Epithelial cell of esophagus (primary cell): Measurements from ENCODE around the gene SMTNL2.

Source experiments
- DNase-seq: peaks from one replicate; pipeline ENCODE4 v3.0.0; 2010; ENCODE audit warnings: low read depth
- H3K4me3 ChIP-seq: 2 replicates; pipeline ENCODE4 v1.5.1; 2011; ENCODE audit warnings: mild to moderate bottlenecking, low read length, control low read depth
- TF ChIP-seq, protein P1 (sequence below): IDR thresholded peaks from 2 replicates; pipeline ENCODE4 v1.5.1; 2011; ENCODE audit warnings: low read depth, mild to moderate bottlenecking, low read length, control low read depth, inconsistent platforms; ENCODE audit not compliant: insufficient read depth; ENCODE audit errors: missing control alignments

SMTNL2 gene

DNA sequence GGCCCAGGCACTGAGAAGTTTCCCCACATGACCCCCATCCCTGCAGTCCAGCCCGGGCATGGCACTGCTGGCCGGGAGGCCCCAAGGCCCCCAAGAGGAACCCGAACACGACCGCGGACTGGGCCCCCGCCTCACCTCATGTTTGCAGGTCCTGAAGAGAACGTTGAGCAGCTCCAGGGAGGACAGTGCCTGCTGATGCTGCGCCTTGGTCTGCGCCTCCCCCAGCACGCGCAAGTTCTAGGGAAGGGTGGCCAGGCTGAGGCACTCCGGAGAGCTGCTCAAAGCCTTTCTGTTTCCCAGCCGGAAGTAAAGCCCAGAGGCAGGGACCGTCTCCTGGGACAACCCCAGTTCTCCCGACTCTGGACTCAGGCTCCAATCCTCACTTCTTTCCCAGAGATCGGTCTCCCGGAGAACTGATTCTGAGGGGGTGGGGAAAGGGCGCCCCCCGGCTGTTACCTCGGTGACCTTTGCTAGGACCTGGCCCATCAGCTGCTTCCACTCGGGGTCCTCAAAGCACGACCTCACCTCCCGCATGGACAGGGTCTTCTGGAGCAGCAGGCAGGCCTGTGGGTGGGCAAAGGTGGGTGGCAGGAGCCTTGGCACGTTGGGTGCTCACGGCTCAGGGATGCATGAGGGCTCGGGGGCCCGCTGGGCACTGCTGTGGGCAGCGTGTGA lies 42.9 kb upstream of the SMTNL2 start:
- TF ChIP-seq, protein P1, sequence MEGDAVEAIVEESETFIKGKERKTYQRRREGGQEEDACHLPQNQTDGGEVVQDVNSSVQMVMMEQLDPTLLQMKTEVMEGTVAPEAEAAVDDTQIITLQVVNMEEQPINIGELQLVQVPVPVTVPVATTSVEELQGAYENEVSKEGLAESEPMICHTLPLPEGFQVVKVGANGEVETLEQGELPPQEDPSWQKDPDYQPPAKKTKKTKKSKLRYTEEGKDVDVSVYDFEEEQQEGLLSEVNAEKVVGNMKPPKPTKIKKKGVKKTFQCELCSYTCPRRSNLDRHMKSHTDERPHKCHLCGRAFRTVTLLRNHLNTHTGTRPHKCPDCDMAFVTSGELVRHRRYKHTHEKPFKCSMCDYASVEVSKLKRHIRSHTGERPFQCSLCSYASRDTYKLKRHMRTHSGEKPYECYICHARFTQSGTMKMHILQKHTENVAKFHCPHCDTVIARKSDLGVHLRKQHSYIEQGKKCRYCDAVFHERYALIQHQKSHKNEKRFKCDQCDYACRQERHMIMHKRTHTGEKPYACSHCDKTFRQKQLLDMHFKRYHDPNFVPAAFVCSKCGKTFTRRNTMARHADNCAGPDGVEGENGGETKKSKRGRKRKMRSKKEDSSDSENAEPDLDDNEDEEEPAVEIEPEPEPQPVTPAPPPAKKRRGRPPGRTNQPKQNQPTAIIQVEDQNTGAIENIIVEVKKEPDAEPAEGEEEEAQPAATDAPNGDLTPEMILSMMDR: no peak
- H3K4me3 ChIP-seq: no peak overlapping the region
- no peak for DNase-seq

DNA sequence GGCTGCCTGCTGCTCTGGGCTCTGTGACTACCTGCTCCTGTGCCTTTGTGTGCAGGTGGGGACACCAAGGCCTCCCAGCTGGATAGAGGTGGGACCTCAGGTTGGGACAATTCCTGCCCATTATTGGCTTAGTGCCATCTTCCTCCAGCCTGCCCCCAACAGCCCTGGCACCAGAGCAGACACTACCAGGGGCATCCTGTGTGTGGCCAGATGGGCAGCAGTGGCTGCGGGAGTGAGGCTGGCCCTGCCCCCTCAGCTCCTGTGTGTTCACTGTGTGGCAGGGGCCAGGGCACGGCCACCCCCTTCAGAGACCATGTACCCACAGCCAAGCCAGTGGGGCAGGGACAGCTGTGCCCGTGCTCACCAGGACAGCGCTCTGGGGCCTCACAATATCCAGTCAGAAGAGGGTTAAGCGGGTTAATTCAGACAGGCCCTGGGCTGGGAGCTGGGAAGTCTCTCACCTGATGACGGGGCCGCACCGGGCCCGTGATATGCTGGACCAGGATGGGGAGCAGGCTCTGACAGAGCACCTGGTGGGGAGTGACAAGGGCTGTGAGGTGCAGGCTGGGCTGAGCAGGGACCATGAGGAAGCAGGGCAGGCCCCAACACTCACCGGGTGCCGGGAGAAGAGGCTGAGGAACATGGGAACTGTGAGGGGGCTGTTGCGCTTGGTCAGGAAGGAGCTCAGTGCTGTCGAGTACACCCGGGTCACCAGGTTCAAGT lies 42.2 kb upstream of the SMTNL2 start:
- TF ChIP-seq, protein P1: no peak
- H3K4me3 ChIP-seq: no peak overlapping the region
- no peak for DNase-seq

DNA sequence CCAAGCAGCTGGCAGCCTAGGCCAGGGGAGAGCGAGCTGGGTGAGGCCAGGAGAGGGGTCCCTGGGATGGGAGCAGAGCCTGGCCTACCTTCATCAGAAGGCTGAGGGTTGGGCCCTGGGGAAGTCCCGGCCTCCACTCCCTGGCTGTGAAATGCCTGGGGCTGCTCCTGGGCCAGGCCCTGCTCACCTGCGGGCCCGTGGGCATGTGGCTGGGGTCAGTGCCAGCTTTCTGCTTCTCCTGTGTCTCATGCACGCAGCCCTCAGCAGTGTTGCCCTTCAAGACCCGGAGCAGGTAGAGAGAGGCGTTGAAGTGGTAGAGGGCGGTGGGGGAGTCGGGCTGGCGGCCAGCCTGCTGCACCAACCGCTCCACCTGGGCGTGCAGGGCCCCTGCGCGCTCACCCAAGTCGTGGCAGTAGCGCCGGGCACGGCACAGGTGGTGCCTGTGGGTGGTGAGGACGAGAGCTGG lies 41.6 kb upstream of the SMTNL2 start:
- H3K4me3 ChIP-seq: no peak overlapping the region
- TF ChIP-seq, protein P1: no peak
- DNase-seq: no peak

DNA sequence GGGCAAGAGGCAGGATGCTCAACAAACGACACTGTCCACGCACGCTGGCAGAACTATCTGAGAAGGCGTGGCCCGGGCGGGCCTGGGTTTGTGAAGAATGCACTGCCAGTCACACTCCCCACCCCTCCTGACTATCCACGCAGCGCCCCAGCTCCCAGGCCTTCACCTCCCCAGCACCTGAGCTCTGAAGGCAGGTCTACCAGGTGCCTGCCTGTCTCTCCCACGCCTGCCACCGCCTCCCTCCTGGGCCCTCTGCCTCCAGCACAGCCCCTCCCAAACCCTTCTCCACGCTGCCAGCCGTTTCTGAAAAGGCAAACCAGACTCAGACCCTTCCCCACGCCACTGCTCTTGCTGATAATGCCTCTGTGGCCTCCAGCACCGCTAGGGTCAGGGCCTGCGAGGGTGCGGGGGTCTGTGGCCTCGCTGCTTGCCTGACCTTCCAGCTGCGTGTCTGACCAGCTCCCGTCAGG lies 40.7 kb upstream of the SMTNL2 start:
- H3K4me3 ChIP-seq: no peak overlapping the region
- no peak for DNase-seq
- TF ChIP-seq, protein P1: no peak

DNA sequence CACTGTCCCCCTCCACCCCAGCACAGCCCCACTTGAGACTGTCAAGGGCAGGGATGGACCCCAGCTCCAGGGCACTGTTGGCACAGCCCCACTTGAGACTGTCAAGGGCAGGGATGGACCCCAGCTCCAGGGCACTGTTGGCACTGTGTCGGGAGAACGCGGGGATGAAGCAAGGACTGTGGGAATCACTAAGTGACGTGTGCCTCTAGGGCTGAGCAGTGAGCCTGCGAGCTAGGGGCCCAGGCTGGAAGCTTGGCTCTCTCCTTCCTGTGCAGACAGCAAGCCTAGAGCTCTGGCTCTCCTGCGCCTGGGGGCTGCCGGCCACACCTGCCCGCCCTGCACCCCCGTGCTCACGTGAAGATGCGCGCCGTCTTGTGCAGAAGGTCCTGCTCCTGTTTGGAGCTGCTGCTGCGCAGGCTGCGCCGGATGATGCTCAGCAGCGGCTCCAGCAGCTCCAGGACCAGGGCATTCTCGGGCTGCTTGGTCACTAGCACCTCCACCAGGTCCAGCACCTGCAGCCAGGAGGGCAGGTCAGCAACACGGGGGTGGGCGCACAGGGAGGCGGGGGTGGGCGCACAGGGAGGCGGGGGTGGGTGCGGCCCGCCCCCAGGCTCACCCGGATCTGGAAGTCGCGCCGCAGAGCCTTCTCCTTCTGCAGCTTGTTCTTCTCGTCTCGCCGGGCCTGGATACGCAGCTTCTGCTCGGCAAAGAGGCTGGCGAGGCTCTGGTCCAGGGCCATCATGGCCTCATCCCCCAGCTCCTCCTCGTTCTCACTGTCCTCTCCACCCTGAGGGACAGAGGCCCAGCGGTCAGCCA lies 40.0 kb upstream of the SMTNL2 start:
- TF ChIP-seq, protein P1: no peak
- no peak for DNase-seq
- H3K4me3 ChIP-seq: no peak overlapping the region

DNA sequence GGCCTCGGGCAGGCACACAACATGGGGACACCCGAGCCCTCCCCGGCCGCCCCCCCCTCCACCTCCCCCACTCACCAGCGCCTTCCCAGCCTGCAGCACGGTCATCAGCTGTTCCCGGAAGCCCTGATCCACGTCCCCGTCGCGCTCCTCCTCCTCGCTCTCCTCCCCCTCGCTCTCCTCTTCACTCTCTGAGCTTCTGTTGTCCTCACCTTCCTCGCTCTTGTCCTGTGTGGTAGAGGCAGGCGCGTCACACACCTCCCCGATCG lies 39.4 kb upstream of the SMTNL2 start:
- no peak overlapping the region for H3K4me3 ChIP-seq
- TF ChIP-seq, protein P1: no peak
- no peak for DNase-seq
